Mucosa of rectum (tissue), 2 donors: ENCODE measurements around the gene KLK1.
"Not testable (repeated sequence)": the region's sequence is repeated elsewhere in the genome, so short reads cannot be mapped to it uniquely, and the experiment has no call there.

Source experiments
- H3K27ac ChIP-seq, 2 donors: one replicate each; pipeline ENCODE4 v1.7.0; 2013; ENCODE audit warnings: inconsistent platforms in 2 of 2, low read depth in 2 of 2, low read length in 2 of 2
- H3K27me3 ChIP-seq, 2 donors: one replicate each; pipeline ENCODE4 v1.7.0; 2013; ENCODE audit warnings: low read length in 2 of 2; ENCODE audit not compliant: control insufficient read depth in 2 of 2, insufficient read depth in 2 of 2
- H3K36me3 ChIP-seq, 2 donors: one replicate each; pipeline ENCODE4 v1.7.0; 2013; ENCODE audit warnings: low read length in 2 of 2; ENCODE audit not compliant: control insufficient read depth in 2 of 2, insufficient read depth in 2 of 2
- H3K4me1 ChIP-seq, 2 donors: one replicate each; pipeline ENCODE4 v1.7.0; 2013; ENCODE audit warnings: low read length in 2 of 2, mild to moderate bottlenecking in 1 of 2; ENCODE audit not compliant: control insufficient read depth in 2 of 2, insufficient read depth in 2 of 2
- H3K4me3 ChIP-seq, 2 donors: one replicate each; pipeline ENCODE4 v1.7.0; 2013; ENCODE audit warnings: low read length in 2 of 2
- H3K9ac ChIP-seq, 2 donors: one replicate each; pipeline ENCODE4 v1.7.0; 2013; ENCODE audit warnings: low read length in 2 of 2, low read depth in 1 of 2, mild to moderate bottlenecking in 1 of 2
- H3K9me3 ChIP-seq, 2 donors: one replicate each; pipeline ENCODE4 v1.7.0; 2013; ENCODE audit warnings: low read length in 2 of 2; ENCODE audit not compliant: control insufficient read depth in 2 of 2
- donor health status: healthy.
- donor health status: Normal muscosa, but diverticular disease.

Gene KLK1

DNA sequence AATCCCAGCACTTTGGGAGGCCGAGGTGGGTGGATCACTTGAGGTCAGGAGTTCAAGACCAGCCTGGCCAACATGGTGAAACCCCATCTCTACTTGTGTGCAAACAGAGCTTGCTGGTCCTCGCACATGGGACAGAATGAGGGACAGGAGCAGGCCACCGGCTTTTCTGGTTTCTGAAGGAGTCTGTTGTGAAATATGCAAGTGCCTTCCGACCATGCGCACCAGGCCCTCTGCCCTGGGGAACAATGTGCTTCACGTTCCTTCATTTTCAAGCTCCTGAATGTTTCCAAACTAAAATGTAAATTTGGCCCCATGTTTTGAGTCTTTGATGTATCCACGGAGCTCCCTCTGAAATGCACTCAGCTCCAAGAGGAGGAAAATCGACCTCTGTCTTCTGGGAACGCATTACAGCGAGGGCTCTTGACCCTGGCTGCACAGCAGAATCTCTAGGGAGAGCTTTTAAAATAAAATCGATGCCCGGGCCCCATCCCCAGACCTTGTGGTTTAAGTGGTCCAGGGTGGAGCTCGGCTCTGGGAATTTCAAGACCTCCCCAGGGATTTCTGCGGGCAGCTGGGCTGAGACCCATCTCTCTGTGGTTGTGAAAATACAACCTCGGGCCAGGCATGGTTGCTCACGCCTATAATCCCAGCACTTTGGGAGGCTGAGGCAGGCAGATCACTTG is 42.7 kb downstream of the KLK1 start:
- H3K4me3 ChIP-seq, result no peak overlapping the region
- H3K4me1 ChIP-seq, result no peaks in the 10 kb centered on the region
- peaks cover 35 to 37% of the 10 kb centered on the region in 2 donors for H3K27me3 ChIP-seq
- no peaks in the 10 kb centered on the region for H3K9me3 ChIP-seq
- H3K27ac ChIP-seq, result no peak overlapping the region
- no peaks in the 10 kb centered on the region for H3K36me3 ChIP-seq
- H3K9ac ChIP-seq, result no peak overlapping the region

DNA sequence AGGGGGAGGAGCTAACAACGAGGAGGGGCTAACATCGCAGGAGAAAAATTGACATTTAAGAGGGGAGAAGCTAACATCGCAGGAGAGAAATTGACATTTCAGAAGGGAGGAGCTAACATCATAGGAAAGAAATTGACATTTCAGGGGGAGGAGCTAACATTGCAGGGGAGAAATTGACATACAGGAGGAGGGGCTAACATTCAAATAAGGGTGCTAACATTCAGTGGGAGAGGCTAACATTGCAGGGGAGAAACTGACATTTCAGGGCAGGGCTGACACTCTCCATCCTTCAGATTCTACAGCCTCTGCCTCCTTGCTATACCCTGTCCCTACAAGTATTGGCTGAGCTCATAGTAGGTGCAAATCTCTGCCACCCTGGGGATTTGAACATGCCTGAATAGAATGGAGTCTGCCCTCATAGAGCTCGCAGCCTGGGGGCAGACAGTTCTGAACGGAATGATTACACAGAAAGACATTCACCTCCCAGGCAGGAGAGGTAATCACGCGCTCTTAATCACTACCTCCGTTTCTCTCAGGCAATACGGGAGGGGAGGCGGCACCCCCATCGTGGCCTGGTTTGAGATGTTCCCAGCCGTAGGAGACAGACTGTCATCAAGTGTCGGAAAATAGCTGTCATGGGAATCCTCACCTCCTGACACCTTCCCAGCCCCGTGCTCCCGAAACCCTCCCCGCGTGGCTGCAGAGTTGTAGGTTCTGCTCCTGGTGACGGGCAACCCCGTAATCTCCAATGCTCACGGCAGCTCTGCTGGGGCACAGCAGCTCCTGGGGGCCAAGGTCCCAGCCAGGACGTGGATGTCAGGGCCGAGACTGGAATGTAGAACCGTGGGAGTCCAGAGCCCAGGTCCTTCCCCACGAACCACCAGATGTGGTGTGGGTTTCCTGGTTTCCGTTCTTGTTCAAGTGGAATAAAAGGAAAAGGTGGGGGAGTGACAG is 43.8 kb downstream of the KLK1 start:
- Histone ChIP-seq H3K27me3 (peaks cover 35 to 37% of the 10 kb centered on the region in 2 donors), H3K4me3 (no peak overlapping the region), H3K9ac (no peak overlapping the region), H3K36me3 (no peaks in the 10 kb centered on the region), H3K27ac (no peak overlapping the region), H3K9me3 (no peaks in the 10 kb centered on the region), H3K4me1 (no peaks in the 10 kb centered on the region)

DNA sequence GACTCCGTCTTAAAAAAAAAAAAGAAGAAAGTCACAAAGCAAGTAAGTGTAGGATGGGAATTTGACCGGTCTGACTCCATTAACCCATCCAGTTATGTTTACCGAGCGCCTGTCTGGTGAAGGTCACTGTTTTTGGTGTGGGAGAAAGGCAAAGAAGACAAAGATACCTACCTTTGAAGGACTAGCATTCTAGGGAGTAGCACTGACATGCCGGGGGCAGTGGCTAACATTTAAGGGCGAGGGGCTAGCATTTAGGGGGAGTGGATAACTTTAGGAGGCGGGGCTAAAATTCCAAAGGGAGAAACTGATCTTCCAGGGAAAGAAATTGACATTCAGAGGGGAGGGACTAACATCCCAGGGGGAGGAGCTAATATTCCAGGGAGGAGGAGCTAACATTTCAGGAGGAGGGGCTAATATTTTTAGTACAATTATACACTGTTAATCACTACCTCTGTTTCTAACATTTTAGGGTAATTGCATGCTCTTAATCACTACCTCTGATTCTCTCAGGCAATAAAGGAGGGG is 44.6 kb downstream of the KLK1 start:
- Histone ChIP-seq H3K27me3 (peaks cover 35 to 37% of the 10 kb centered on the region in 2 donors), H3K36me3 (no peaks in the 10 kb centered on the region), H3K9ac (no peak overlapping the region), H3K4me1 (no peaks in the 10 kb centered on the region), H3K9me3 (no peaks in the 10 kb centered on the region), H3K27ac (no peak overlapping the region), H3K4me3 (no peak overlapping the region)

DNA sequence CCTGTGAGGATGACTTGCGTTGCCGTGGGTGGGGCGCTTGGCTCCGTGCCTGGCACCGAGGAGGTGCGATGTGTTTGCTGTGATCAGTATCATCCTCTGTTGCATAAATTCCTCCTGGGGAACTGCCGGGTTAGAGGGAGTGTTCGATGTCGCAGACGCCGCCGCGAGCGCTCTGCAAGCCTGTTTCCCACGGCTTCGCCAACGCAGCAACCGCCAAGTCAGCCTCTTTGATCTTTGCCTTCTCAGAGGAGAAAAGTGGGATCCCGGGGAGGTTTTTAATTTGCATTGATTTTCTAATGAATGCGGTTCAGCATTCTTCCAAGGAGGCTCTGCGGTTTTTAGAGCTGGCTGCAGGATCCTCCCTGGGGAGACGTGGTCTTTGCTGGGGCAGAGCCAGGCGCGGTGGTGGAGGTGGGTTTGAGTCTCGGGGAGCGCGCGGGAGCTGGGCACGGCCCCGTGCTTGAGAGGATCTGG is 45.7 kb downstream of the KLK1 start:
- Histone ChIP-seq H3K4me1 (no peaks in the 10 kb centered on the region), H3K27me3 (peaks cover 35 to 37% of the 10 kb centered on the region in 2 donors), H3K4me3 (no peak overlapping the region), H3K9ac (no peak overlapping the region), H3K27ac (no peak overlapping the region), H3K36me3 (no peaks in the 10 kb centered on the region), H3K9me3 (no peaks in the 10 kb centered on the region)

DNA sequence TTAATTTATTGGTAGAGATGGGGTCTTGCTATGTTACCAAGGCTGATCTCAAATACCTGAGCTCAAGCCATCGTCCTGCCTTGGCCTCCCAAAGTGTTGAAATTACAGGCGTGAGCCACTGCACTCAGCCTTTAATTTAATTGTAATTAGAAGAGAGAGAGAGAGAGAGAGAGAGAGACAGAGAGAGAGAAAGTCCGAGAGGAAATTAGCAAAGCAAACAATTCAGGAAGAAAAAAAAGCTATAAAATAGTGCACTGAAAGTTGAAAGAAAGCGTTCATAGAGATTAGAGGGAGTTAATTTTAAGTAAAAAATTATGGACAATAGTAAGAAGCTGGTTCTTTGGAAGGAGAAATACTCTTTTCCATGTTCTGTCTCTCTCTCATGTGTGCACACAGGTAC is 46.3 kb downstream of the KLK1 start:
- H3K27ac ChIP-seq, result no peak overlapping the region
- H3K4me1 ChIP-seq, result no peaks in the 10 kb centered on the region
- H3K27me3 ChIP-seq, result peaks cover 34 to 35% of the 10 kb centered on the region in 2 donors
- no peak overlapping the region for H3K4me3 ChIP-seq
- H3K9ac ChIP-seq, result no peak overlapping the region
- no peaks in the 10 kb centered on the region for H3K36me3 ChIP-seq
- H3K9me3 ChIP-seq, result peaks cover 0 to 2% of the 10 kb centered on the region in 2 donors

DNA sequence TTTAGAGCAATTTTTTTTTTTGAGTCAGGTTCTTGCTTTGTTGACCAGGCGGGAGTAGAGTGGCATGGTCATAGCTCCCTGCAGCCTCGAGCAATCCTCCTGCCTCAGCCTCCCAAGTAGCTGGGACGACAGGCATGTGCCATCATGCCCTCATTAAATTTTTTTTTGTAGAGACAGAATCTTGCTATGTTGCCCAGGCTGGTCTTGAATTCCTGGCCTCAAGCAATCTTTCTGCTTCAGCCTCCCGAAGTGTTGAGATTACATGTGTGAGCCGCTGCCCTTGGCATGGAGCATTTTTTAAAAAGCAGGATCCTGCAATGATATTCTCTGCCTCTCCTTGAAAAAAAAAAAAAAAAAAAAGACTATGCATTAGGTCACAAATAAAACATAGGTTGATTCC is 47.5 kb downstream of the KLK1 start:
- Histone ChIP-seq H3K27ac (no peak overlapping the region), H3K4me3 (no peak overlapping the region), H3K9me3 (peaks cover 0 to 2% of the 10 kb centered on the region in 2 donors), H3K36me3 (no peaks in the 10 kb centered on the region), H3K27me3 (peaks cover 34 to 35% of the 10 kb centered on the region in 2 donors), H3K9ac (no peak overlapping the region), H3K4me1 (no peaks in the 10 kb centered on the region)

DNA sequence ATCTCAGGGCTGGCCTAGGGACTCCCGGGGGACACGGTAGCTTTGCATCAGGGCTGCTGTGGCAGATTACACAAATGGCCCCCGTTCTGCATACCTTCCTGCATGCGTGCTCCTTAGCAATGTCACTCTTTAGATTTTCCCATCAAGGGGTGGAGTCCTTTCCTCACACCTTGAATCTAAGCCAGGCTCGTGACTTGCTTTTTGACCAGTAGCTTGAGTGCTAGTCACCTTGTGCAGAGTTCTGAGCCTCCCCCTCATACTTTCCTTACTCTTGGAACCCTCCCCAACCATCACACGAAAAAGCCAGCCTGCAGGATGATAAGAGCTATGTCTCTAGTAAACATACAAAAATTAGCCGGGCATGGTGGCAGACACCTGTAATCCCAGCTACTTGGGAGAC is 50.1 kb downstream of the KLK1 start:
- H3K9me3 ChIP-seq, H3K27ac ChIP-seq, H3K36me3 ChIP-seq, H3K4me3 ChIP-seq, H3K9ac ChIP-seq, H3K4me1 ChIP-seq: not testable (repeated sequence)
- peaks cover 10 to 11% of the 10 kb centered on the region in 2 donors for H3K27me3 ChIP-seq

DNA sequence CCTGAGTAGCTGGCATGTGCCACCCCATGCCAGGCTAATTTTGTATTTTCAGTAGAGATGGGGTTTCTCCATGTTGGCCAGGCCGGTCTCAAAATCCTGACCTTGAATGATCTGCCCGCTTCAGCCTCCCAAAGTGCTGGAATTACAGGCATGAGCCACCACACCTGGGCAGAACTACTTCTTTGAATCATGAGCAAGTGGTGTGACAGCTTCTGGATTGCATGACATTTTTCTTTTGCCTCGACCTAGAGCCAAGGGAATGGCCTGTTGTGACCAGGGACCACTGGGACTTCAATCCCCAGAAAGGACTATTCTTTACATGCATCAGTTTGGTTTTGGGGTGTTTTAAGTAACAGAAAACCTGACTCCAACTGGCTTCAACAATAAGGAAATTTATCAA is 50.7 kb downstream of the KLK1 start:
- H3K9me3 ChIP-seq, H3K27ac ChIP-seq, H3K36me3 ChIP-seq, H3K4me1 ChIP-seq, H3K4me3 ChIP-seq, H3K9ac ChIP-seq, H3K27me3 ChIP-seq: not testable (repeated sequence)

DNA sequence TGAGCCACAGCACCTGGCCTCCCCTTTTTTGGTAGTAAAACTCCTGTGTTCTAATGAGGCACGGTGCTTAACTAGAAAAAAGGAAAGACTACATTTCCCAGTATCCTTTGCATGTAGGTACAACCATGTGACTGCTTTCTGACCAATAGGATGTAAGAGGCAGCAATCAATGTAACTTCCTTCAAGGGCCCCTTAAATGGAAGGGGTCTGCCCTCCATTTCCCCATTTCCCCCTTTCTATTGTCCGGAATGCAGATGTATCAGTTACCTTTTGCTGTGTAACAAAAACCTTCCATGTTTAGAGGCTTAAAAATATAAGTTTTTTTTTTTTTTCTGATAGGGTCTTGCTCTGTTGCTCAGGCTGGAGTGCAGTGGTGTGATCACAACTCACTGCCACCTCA is 51.1 kb downstream of the KLK1 start:
- Histone ChIP-seq H3K27me3 (peaks cover under 1 to 1% of the 10 kb centered on the region in 2 donors), H3K9me3 (peaks cover 0 to 2% of the 10 kb centered on the region in 2 donors), H3K27ac (no peak overlapping the region), H3K9ac (no peak overlapping the region), H3K4me1 (no peaks in the 10 kb centered on the region), H3K36me3 (no peaks in the 10 kb centered on the region), H3K4me3 (no peak overlapping the region)

DNA sequence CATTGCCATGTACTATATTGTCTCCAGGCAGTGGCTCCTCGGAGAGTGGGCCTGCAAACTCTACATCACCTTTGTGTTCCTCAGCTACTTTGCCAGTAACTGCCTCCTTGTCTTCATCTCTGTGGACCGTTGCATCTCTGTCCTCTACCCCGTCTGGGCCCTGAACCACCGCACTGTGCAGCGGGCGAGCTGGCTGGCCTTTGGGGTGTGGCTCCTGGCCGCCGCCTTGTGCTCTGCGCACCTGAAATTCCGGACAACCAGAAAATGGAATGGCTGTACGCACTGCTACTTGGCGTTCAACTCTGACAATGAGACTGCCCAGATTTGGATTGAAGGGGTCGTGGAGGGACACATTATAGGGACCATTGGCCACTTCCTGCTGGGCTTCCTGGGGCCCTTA is 52.7 kb downstream of the KLK1 start:
- Histone ChIP-seq H3K9ac (no peak overlapping the region), H3K36me3 (no peaks in the 10 kb centered on the region), H3K9me3 (peaks cover 0 to 2% of the 10 kb centered on the region in 2 donors), H3K27me3 (no peaks in the 10 kb centered on the region), H3K27ac (no peak overlapping the region), H3K4me1 (no peaks in the 10 kb centered on the region), H3K4me3 (no peak overlapping the region)
